HG03520 (cell line): ENCODE data around the gene ZNF423.

Experiments used
- ATAC-seq: cut with Tn5 transposase; IDR thresholded peaks from one replicate; pipeline ENCODE4 v1.9.1; 2021; ENCODE audit warnings: mild to moderate bottlenecking, moderate library complexity; ENCODE audit not compliant: unreplicated experiment

ZNF423 gene

GRCh38 chr16:49788986-49789385, 66.9 kb downstream of the ZNF423 start:
- ATAC-seq: no peak

GRCh38 chr16:49788572-49788971, 67.3 kb downstream of the ZNF423 start:
- no peak for ATAC-seq

GRCh38 chr16:49786926-49787557, 68.9 kb downstream of the ZNF423 start:
- no peak for ATAC-seq

- no peak for ATAC-seq
Observed at GRCh38 chr16:49785970-49786369, 69.9 kb downstream of the ZNF423 start.

- ATAC-seq: no peak
Observed at GRCh38 chr16:49782405-49782804, 73.5 kb downstream of the ZNF423 start.

- ATAC-seq: no peak
Observed at GRCh38 chr16:49781401-49781800, 74.5 kb downstream of the ZNF423 start.

GRCh38 chr16:49780433-49780832, 75.5 kb downstream of the ZNF423 start:
- no peak for ATAC-seq

GRCh38 chr16:49779979-49780378, 75.9 kb downstream of the ZNF423 start:
- no peak for ATAC-seq

- ATAC-seq: no peak
Observed at GRCh38 chr16:49778202-49778930, 77.5 kb downstream of the ZNF423 start.

- no peak for ATAC-seq
Observed at GRCh38 chr16:49776734-49777133, 79.2 kb downstream of the ZNF423 start.

- ATAC-seq: no peak
Observed at GRCh38 chr16:49776085-49776595, 79.8 kb downstream of the ZNF423 start.

- ATAC-seq: no peak
Observed at GRCh38 chr16:49775581-49775980, 80.3 kb downstream of the ZNF423 start.

- no peak for ATAC-seq
Observed at GRCh38 chr16:49775018-49775417, 80.9 kb downstream of the ZNF423 start.

- no peak for ATAC-seq
Observed at GRCh38 chr16:49773534-49774475, 82.1 kb downstream of the ZNF423 start.

GRCh38 chr16:49767998-49768397, 87.9 kb downstream of the ZNF423 start:
- ATAC-seq: no peak

GRCh38 chr16:49767414-49767813, 88.5 kb downstream of the ZNF423 start:
- no peak for ATAC-seq

GRCh38 chr16:49766225-49766624, 89.7 kb downstream of the ZNF423 start:
- no peak for ATAC-seq

- no peak for ATAC-seq
Observed at GRCh38 chr16:49763826-49764225, 92.1 kb downstream of the ZNF423 start.

- ATAC-seq: no peak
Observed at GRCh38 chr16:49760815-49761214, 95.1 kb downstream of the ZNF423 start.

- no peak for ATAC-seq
Observed at GRCh38 chr16:49757559-49758069, 98.3 kb downstream of the ZNF423 start.
